ENCODE data around the gene RNF44.

RNF44 gene

GRCh38 chr5:176533390-176533789 lies 3.8 kb downstream of the RNF44 start:
- no peaks in the 10 kb centered on the region for H3K27me3 ChIP-seq (ENCODE audit: insufficient read depth, low read length, poor library complexity)
- H3K4me1 ChIP-seq (ENCODE audit: control insufficient read depth, low read depth, low read length) = peaks cover 5% of the 10 kb centered on the region
- H3K4me2 ChIP-seq (ENCODE audit: low read length) = no peak overlapping the region
- no CpG with 5 or more reads among the region's 8 CpGs for WGBS (ENCODE audit: extremely low coverage, insufficient coverage, low lambda C conversion rate)
- no peak overlapping the region for H2BK15ac ChIP-seq (replicated peaks; ENCODE audit: low read depth)
- no peak overlapping the region for H4K5ac ChIP-seq (ENCODE audit: low read length)
- H3K36me3 ChIP-seq (ENCODE audit: control insufficient read depth, insufficient read depth, low read length) = peaks cover 16% of the 10 kb centered on the region
- DNase-seq = no peak
- no peak overlapping the region for H3K23ac ChIP-seq (ENCODE audit: low read length)
- no peak overlapping the region for H3K18ac ChIP-seq (ENCODE audit: low read length)
- H3K56ac ChIP-seq (ENCODE audit: low read length) = no peak overlapping the region
- H4K8ac ChIP-seq (ENCODE audit: low read depth, low read length) = no peak overlapping the region
- no peak overlapping the region for H3K4ac ChIP-seq (ENCODE audit: low read depth, low read length)
- no peak overlapping the region for H2BK120ac ChIP-seq (ENCODE audit: low read depth, low read length)
- no peak overlapping the region for H3K27ac ChIP-seq (ENCODE audit: low read depth, low read length)
- H3K79me2 ChIP-seq (ENCODE audit: control insufficient read depth, insufficient read depth, low read length) = peaks cover 43% of the 10 kb centered on the region
- H3K9ac ChIP-seq (ENCODE audit: low read length) = no peak overlapping the region
- no peak overlapping the region for H3K4me3 ChIP-seq (ENCODE audit: low read length)
- H2AK5ac ChIP-seq (ENCODE audit: low read length) = no peak overlapping the region
- H2BK5ac ChIP-seq (ENCODE audit: low read length) = no peak overlapping the region
- H3K79me1 ChIP-seq (ENCODE audit: low read length) = peaks cover 8% of the 10 kb centered on the region

GRCh38 chr5:176532795-176533194 lies 4.4 kb downstream of the RNF44 start:
- H4K5ac ChIP-seq (ENCODE audit: low read length) = no peak overlapping the region
- H3K79me1 ChIP-seq (ENCODE audit: low read length) = peaks cover 8% of the 10 kb centered on the region
- no peaks in the 10 kb centered on the region for H3K27me3 ChIP-seq (ENCODE audit: insufficient read depth, low read length, poor library complexity)
- WGBS (ENCODE audit: extremely low coverage, insufficient coverage, low lambda C conversion rate) = no CpG with 5 or more reads among the region's 9 CpGs
- no peak overlapping the region for H2BK15ac ChIP-seq (replicated peaks; ENCODE audit: low read depth)
- no peak overlapping the region for H3K9ac ChIP-seq (ENCODE audit: low read length)
- no peak overlapping the region for H3K4me3 ChIP-seq (ENCODE audit: low read length)
- no peak overlapping the region for H3K18ac ChIP-seq (ENCODE audit: low read length)
- H3K4ac ChIP-seq (ENCODE audit: low read depth, low read length) = no peak overlapping the region
- peaks cover 5% of the 10 kb centered on the region for H3K4me1 ChIP-seq (ENCODE audit: control insufficient read depth, low read depth, low read length)
- peaks cover 17% of the 10 kb centered on the region for H3K36me3 ChIP-seq (ENCODE audit: control insufficient read depth, insufficient read depth, low read length)
- no peak overlapping the region for H3K27ac ChIP-seq (ENCODE audit: low read depth, low read length)
- no peak overlapping the region for H2BK5ac ChIP-seq (ENCODE audit: low read length)
- no peak overlapping the region for H4K8ac ChIP-seq (ENCODE audit: low read depth, low read length)
- H3K4me2 ChIP-seq (ENCODE audit: low read length) = no peak overlapping the region
- H2BK120ac ChIP-seq (ENCODE audit: low read depth, low read length) = no peak overlapping the region
- H3K79me2 ChIP-seq (ENCODE audit: control insufficient read depth, insufficient read depth, low read length) = peaks cover 43% of the 10 kb centered on the region
- H3K56ac ChIP-seq (ENCODE audit: low read length) = no peak overlapping the region
- no peak for DNase-seq
- no peak overlapping the region for H3K23ac ChIP-seq (ENCODE audit: low read length)
- H2AK5ac ChIP-seq (ENCODE audit: low read length) = no peak overlapping the region

DNA sequence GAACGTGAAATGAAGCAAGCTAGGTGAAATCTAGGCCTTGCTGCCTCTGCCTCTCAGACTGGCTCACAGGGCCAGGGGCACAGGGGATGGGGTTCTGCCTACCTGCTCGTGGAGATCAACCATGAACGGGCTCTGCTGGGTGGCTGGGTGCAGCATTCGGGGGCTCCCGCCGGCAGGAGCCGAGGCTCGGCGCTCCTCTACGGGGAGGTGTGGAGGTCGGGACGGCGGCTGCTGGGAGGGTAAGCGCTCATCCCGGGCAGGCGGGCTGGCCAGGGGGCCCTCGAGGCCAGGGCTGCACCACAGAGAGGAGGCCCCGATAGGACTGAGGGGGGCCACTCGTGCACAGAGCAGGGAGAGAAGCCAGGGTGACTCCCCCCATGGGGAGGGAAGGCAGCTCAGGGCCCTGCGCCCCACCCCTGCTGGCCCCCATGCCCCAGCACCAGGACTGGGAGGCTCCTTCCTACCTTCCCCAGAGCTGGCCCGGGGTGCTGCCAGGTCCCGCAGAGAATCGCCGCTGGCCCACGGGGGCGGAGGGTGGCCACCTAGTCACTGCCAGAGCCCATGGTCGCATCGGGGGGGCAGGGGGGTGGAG lies 5.2 kb downstream of the RNF44 start:
- no peak overlapping the region for H3K4me3 ChIP-seq (ENCODE audit: low read length)
- H3K36me3 ChIP-seq (ENCODE audit: control insufficient read depth, insufficient read depth, low read length) = peaks cover 20% of the 10 kb centered on the region
- H3K4me1 ChIP-seq (ENCODE audit: control insufficient read depth, low read depth, low read length) = peaks cover 5% of the 10 kb centered on the region
- no peak overlapping the region for H4K5ac ChIP-seq (ENCODE audit: low read length)
- H2BK15ac ChIP-seq (replicated peaks; ENCODE audit: low read depth) = no peak overlapping the region
- H2AK5ac ChIP-seq (ENCODE audit: low read length) = no peak overlapping the region
- H3K23ac ChIP-seq (ENCODE audit: low read length) = no peak overlapping the region
- H3K79me1 ChIP-seq (ENCODE audit: low read length) = peaks cover 8% of the 10 kb centered on the region
- no peak overlapping the region for H3K18ac ChIP-seq (ENCODE audit: low read length)
- H3K56ac ChIP-seq (ENCODE audit: low read length) = no peak overlapping the region
- H4K8ac ChIP-seq (ENCODE audit: low read depth, low read length) = no peak overlapping the region
- no CpG with 5 or more reads among the region's 28 CpGs for WGBS (ENCODE audit: extremely low coverage, insufficient coverage, low lambda C conversion rate)
- no peak overlapping the region for H3K4ac ChIP-seq (ENCODE audit: low read depth, low read length)
- H3K79me2 ChIP-seq (ENCODE audit: control insufficient read depth, insufficient read depth, low read length) = peaks cover 43% of the 10 kb centered on the region
- no peak overlapping the region for H3K9ac ChIP-seq (ENCODE audit: low read length)
- DNase-seq = no peak
- no peak overlapping the region for H3K4me2 ChIP-seq (ENCODE audit: low read length)
- no peak overlapping the region for H3K27ac ChIP-seq (ENCODE audit: low read depth, low read length)
- no peak overlapping the region for H2BK5ac ChIP-seq (ENCODE audit: low read length)
- no peak overlapping the region for H2BK120ac ChIP-seq (ENCODE audit: low read depth, low read length)
- H3K27me3 ChIP-seq (ENCODE audit: insufficient read depth, low read length, poor library complexity) = no peaks in the 10 kb centered on the region

DNA sequence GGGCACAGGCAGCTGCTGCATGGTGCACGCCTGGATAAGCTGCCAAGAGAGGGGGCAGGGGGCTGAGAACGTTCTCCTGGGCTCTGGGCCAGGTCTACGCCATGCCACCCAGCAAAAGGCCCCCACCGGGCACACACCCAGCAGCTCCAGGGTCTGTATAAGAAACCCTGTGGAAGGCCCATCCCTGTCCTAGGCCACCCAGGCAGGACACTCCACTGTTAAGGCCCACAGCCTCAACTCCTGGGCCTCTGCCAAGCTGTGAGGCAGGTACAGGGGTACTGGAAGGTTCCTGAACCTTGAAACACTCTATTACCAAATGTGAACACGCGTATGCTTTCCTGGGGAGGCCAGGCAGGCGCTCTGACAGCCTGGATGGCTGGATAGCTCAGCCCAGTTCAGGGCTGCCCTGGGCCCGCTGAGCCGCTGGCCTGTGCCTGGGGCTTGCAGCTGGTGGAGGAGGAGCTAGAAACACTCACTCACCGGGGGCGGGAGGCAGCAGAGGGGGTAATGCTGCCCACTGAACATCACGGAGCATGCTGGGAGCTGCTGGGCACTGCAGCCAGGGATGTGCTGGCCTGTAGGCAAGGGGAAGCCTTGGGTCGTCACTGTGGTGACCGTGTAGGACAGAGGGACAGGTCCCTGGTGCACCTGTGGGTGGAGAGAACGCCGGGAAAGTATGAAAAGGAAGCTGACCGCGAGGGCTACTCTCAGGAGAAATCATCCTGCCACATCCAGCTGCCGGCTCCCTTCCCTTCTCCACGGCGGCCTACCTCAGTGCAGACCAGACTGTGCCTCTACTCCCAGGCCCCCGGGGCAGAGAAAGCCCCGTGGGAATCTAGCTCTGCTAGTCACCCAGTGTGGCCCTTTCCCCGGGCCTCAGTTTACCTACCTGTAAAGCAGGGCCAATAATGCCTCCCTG lies 6.0 kb downstream of the RNF44 start:
- no peak overlapping the region for H2AK5ac ChIP-seq (ENCODE audit: low read length)
- H3K56ac ChIP-seq (ENCODE audit: low read length) = no peak overlapping the region
- H3K79me2 ChIP-seq (ENCODE audit: control insufficient read depth, insufficient read depth, low read length) = peaks cover 41% of the 10 kb centered on the region
- H3K27me3 ChIP-seq (ENCODE audit: insufficient read depth, low read length, poor library complexity) = no peaks in the 10 kb centered on the region
- no peak overlapping the region for H2BK15ac ChIP-seq (replicated peaks; ENCODE audit: low read depth)
- H3K4ac ChIP-seq (ENCODE audit: low read depth, low read length) = no peak overlapping the region
- no peak overlapping the region for H3K27ac ChIP-seq (ENCODE audit: low read depth, low read length)
- H2BK5ac ChIP-seq (ENCODE audit: low read length) = no peak overlapping the region
- H3K79me1 ChIP-seq (ENCODE audit: low read length) = peaks cover 8% of the 10 kb centered on the region
- no peak overlapping the region for H3K9ac ChIP-seq (ENCODE audit: low read length)
- H3K36me3 ChIP-seq (ENCODE audit: control insufficient read depth, insufficient read depth, low read length) = peaks cover 20% of the 10 kb centered on the region
- no peak overlapping the region for H3K4me2 ChIP-seq (ENCODE audit: low read length)
- no peak overlapping the region for H2BK120ac ChIP-seq (ENCODE audit: low read depth, low read length)
- peaks cover 5% of the 10 kb centered on the region for H3K4me1 ChIP-seq (ENCODE audit: control insufficient read depth, low read depth, low read length)
- no peak overlapping the region for H4K8ac ChIP-seq (ENCODE audit: low read depth, low read length)
- no peak overlapping the region for H4K5ac ChIP-seq (ENCODE audit: low read length)
- H3K23ac ChIP-seq (ENCODE audit: low read length) = no peak overlapping the region
- DNase-seq = no peak
- H3K18ac ChIP-seq (ENCODE audit: low read length) = no peak overlapping the region
- no peak overlapping the region for H3K4me3 ChIP-seq (ENCODE audit: low read length)
- WGBS (ENCODE audit: extremely low coverage, insufficient coverage, low lambda C conversion rate) = no CpG with 5 or more reads among the region's 24 CpGs

DNA sequence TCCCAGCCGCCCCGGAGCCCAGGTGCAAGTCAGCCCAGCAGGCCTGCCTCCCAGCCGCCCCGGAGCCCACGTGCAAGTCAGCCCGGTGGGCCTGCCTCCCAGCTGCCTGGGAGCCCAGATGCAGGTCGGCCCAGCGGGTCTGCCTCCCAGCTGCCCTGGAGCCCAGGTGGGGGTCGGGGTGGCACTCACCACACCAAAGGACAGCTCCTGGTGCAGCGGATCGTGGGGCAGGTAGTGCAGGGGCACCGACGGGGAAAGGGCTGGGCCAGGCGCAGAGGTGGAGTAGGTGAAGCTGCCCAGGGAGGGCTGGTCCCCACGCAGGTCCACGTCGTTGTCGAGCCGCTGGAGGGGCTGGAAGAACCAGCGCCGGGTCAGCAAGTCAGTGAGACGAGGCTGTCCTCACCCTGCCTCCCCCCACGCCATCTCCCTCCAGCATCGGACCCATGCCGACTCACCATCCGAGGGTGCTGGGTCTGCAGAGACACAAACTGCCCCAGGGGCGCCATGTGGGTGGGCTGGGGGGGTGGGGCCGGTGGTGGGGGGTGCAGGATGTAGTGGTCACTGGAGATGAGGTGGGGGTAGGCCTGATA lies 6.7 kb downstream of the RNF44 start:
- Histone ChIP-seq H4K8ac (ENCODE audit: low read depth, low read length) (no peak overlapping the region), H3K79me2 (ENCODE audit: control insufficient read depth, insufficient read depth, low read length) (peaks cover 33% of the 10 kb centered on the region), H2BK120ac (ENCODE audit: low read depth, low read length) (no peak overlapping the region), H2AK5ac (ENCODE audit: low read length) (no peak overlapping the region), H3K4ac (ENCODE audit: low read depth, low read length) (no peak overlapping the region), H3K9ac (ENCODE audit: low read length) (no peak overlapping the region), H3K23ac (ENCODE audit: low read length) (no peak overlapping the region), H3K36me3 (ENCODE audit: control insufficient read depth, insufficient read depth, low read length) (peaks cover 20% of the 10 kb centered on the region), H2BK15ac (replicated peaks; ENCODE audit: low read depth) (no peak overlapping the region), H3K79me1 (ENCODE audit: low read length) (peaks cover 8% of the 10 kb centered on the region), H4K5ac (ENCODE audit: low read length) (no peak overlapping the region), H3K56ac (ENCODE audit: low read length) (no peak overlapping the region), H3K4me2 (ENCODE audit: low read length) (no peak overlapping the region), H3K4me3 (ENCODE audit: low read length) (no peak overlapping the region), H3K27me3 (ENCODE audit: insufficient read depth, low read length, poor library complexity) (no peaks in the 10 kb centered on the region), H3K18ac (ENCODE audit: low read length) (no peak overlapping the region), H3K27ac (ENCODE audit: low read depth, low read length) (no peak overlapping the region), H2BK5ac (ENCODE audit: low read length) (no peak overlapping the region), H3K4me1 (ENCODE audit: control insufficient read depth, low read depth, low read length) (peaks cover 5% of the 10 kb centered on the region)
- no peak for DNase-seq
- no CpG with 5 or more reads among the region's 28 CpGs for WGBS (ENCODE audit: extremely low coverage, insufficient coverage, low lambda C conversion rate)

Measured in mesendoderm (in vitro differentiated cells).